ENCODE results near the gene SLC46A1. TPM values are rescaled to one million over a fixed set of nuclear protein-coding genes. Genes with fewer than 3 reads are reported as not detected.

Gene SLC46A1
- polyA plus RNA-seq, 3 donors = 1.5 to 6.3 (median 1.7) TPM

GRCh38 chr17:28381141-28381825, 24.7 kb downstream of the SLC46A1 start:
- intact Hi-C loops (cut with micrococcal nuclease) = no loop called here
- peaks cover 34% of the 10 kb centered on the region for H3K4me1 Mint-ChIP-seq

More at GRCh38 chr17:28381141-28381825, 24.7 kb downstream of the SLC46A1 start:
- H4K20me1 ChIP-seq (ENCODE audit: insufficient read depth, low read length) = no peaks in the 10 kb centered on the region
- peaks cover 12 to 22% of the 10 kb centered on the region in 2 donors for H3K27me3 ChIP-seq (ENCODE audit: control insufficient read depth in 2 of 2, insufficient read depth in 2 of 2, low read length in 2 of 2)
- peak overlapping the region in 1 of 3 experiments; percentile 40 for H3K4me3 ChIP-seq (replicated peaks in 1 of 3; ENCODE audit: low read depth in 2 of 3, low read length in 3 of 3)
- H3K36me3 ChIP-seq (replicated peaks in 1 of 2; ENCODE audit: control insufficient read depth in 1 of 2, insufficient read depth in 2 of 2, low read length in 2 of 2) = no peaks in the 10 kb centered on the region
- no peaks in the 10 kb centered on the region for H3K79me2 ChIP-seq (ENCODE audit: insufficient read depth, low read length)
- peak overlapping the region; percentile 48 for H2AFZ ChIP-seq (ENCODE audit: insufficient read depth, low read depth, low read length, poor library complexity, severe bottlenecking)
- H3K4me3 Mint-ChIP-seq = peak overlapping the region; percentile 43 to 83
- no peak overlapping the region for H3K27ac ChIP-seq (ENCODE audit: low read depth in 1 of 2, low read length in 2 of 2)
- H3K27ac Mint-ChIP-seq = no peak overlapping the region
- H3K4me2 ChIP-seq (replicated peaks; ENCODE audit: extremely low read depth, low read length, poor library complexity, severe bottlenecking) = peak overlapping the region; percentile 54
- peak in 1 of 3 donors; percentile 18 for DNase-seq
- WGBS (ENCODE audit: insufficient coverage) = 34% methylated on average over 70 of the region's 72 CpGs
- no peak overlapping the region for H3K9ac ChIP-seq (ENCODE audit: insufficient read depth, low read length, poor library complexity, severe bottlenecking)
- no peaks in the 10 kb centered on the region for H3K9me3 ChIP-seq (replicated peaks in 1 of 2; ENCODE audit: control insufficient read depth in 1 of 2, insufficient read depth in 1 of 2, low read length in 2 of 2)
- peak; percentile 27 for TF ChIP-seq CTCF (IDR thresholded peaks at IDR 0.05)
- peaks cover 4 to 16% of the 10 kb centered on the region in 2 donors for H3K36me3 Mint-ChIP-seq
- peaks cover 0 to 5% (median 0%) of the 10 kb centered on the region in 7 donors for H3K9me3 Mint-ChIP-seq
- peaks cover 20 to 30% of the 10 kb centered on the region in 2 donors for H3K4me1 ChIP-seq (ENCODE audit: control insufficient read depth in 1 of 2, insufficient read depth in 2 of 2, low read length in 2 of 2)
- peaks cover 29 to 55% (median 37%) of the 10 kb centered on the region in 3 donors for H3K27me3 Mint-ChIP-seq (ENCODE audit: low read depth in 3 of 3)

All from CD14-positive monocyte (primary cell).